Activated CD4-positive, alpha-beta T cell treated with anti-CD3 and anti-CD28 coated beads, Interleukin-2, Interleukin-6, amounts not matched to agents 100 ng/mL and 50 ng/mL, durations not matched to agents 16 hours and 8 hours (primary cell): Measurements from ENCODE around the gene LRSAM1.
"Not testable (repeated sequence)": the region's sequence is repeated elsewhere in the genome, so short reads cannot be mapped to it uniquely, and the experiment has no call there.

Experiments used
- DNase-seq: peaks from one replicate; pipeline ENCODE4 v3.0.0-alpha.2; 2020

The LRSAM1 gene

DNA sequence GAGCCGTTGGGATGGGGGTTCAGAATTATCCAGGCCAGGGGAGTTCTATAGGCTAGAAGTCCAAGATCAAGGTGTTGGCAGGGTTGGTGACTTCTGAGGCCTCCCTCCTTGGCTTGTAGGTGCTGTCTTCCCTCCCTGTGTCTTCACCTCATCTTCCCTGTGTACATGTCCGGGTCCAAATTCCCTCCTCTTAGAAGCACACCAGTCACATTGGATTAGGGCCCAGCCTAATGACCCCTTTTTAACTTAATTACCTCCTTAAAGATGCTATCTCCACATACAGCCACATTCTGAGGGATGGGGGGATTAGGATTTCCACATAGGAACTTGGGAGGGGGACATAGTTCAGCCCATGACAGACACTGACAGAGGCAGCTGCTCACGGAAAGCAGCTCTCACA is 12.1 kb downstream of the LRSAM1 start:
- DNase-seq: no peak

DNA sequence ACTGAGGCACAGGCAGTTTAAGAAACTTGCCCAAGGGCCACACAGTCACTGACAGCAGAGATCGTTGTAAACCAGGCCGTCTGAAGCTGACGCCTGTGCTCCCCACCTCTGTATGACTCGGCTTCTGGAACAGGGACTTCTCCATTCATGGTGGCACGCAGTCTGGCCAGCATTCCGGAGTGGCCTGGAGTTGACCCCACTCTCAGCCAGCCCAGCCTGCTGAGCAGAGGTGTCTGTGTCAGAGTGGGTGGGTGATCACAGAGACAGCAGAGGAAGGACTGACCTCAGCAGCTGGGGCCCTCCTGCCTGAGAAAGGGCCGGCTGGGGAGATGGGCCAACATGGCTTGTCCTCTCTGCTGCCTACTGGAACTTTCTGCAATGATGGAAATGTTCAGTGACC is 12.6 kb downstream of the LRSAM1 start:
- DNase-seq: no peak

DNA sequence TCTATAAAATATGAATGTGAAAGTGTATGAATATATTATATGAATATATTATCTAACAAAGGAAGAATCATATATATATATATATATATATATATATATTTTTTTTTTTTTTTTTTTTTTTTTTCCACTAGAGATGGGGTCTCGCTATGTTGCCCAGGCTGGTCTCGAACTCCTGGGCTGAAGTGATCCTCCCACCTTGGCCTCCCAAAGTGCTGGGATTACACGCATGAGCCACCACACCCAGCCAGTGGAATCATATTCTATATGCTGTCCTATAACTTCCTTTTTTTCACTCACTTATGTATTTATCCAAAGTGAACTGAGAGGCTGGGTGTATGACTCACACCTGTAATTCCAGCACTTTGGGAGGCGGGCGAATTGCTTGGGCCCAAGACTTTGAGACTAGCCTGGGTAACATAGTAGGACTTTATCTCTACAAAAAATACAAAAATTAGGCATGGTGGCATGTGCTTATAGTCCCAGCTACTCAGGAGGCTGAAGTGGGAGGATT is 15.2 kb downstream of the LRSAM1 start:
- DNase-seq: not testable (repeated sequence)

DNA sequence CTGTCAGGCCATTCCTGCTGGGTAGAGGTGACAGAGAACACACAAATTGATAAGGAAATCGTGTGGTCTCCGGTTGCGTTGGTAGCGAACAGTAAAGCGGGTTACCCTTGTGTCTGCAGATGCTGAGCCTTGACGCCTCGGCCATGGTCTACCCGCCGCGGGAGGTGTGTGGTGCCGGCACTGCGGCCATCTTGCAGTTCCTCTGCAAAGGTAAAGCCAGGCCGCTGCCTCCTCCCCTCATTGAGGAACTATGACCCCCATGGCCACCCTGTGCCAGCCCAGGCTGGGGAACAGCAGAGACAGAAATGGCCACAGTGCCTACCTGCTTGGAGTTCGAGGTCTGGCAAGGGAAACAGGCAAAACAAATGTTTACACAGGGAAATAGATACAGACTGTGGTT is 16.3 kb downstream of the LRSAM1 start:
- DNase-seq: no peak

DNA sequence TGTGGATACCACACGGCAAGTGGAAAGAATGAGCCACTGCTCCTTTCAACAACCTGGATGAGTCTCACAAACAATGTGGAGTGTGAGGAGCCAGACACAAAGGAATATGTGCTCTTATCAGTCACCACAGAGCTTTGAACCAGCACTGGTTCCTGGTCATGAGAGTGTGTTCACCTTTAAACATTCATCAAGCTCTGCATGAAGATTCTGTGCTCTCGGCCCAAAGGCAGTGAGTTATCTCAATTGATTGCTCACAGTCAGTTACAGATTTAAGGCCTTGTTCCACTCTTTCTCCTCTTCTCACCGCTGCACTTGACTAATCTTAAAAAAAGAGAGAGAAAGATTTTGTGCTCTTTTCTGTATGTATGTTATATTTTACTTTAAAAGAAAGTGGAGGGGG is 19.4 kb downstream of the LRSAM1 start:
- no peak for DNase-seq

- no peak for DNase-seq
These were observed 22.2 kb downstream of the LRSAM1 start for GRCh38 chr9:127473501-127473900.

DNA sequence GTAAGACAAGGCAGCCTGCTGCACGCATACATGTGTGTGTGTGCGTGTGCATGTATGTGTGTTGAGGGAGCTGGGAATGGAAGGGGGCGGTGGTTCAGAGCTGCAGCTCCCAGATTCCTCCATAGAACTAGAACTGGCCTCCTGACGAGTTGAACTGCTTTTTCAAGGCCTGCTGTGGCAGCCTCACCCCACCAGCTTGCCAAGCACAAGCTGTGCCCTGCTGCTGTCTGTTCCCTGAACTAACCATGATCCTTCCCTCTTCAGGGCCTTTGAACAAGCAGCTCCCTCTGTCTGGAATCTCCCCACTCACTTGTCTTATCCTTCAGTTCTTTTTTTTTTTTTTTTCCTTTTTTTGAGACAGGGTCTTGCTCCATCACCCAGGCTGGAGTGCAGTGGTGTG is 22.6 kb downstream of the LRSAM1 start:
- DNase-seq: no peak

DNA sequence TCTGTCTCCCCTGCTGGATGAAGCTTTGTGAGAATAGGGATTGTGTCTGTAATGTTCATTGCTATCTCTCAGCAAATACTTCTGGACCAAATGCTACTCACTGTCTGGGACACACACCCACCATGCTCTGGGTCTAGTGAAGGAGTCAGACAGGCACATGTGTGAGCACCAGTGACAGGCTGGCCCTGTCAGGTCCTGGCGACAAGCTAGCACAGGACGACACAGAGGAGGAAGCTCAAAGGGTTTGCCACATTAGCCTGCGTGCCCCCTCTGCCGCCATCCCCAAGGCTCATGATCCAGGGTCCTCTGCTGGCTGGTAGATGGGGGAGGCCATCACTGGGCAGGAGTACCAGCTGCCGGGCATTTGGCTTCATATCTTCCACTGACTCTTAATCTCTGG is 23.3 kb downstream of the LRSAM1 start:
- no peak for DNase-seq

DNA sequence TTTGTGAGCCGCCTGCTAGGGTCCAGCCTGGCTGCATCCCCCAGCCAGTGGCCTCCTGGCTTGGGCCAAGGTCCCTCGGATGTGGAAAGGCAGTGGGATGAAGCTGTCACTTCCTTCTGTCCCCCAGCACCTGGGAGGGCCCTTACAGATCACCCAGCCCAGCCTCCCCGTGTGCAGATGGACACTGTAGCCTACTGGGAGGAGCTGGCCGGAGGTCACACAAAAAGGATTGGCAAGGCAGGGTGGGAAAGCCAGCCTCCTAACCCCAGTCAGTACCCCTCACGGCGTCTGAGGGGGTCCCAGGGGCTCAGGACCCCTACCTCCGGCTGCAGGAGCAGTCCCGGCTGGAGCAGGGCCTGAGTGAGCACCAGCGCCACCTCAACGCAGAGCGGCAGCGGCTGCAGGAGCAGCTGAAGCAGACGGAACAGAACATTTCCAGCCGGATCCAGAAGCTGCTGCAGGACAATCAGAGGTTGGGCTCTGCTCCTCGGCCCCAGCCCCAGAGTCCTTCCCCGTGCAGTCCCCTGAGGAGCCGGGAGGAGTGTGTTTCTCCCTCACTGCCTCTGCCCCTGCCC is 28.3 kb downstream of the LRSAM1 start:
- DNase-seq: no peak

DNA sequence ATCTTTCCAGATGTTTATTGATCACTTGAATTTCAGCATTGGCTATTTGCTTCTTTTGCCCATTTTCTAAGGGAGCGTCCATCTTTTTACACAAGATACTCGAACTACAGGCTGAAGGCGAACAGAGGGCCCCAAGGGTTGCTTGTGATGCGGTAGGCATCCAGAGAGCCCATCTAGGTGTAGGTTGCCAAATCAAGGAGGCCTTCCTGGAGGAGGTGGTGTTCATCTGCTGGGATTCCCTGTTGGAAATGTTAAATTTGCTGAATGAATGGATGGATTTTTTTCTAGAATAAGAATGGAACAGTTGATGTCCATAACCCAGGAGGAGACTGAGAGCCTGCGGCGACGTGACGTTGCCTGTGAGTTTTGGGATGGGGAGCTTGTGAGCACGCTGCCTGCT is 31.4 kb downstream of the LRSAM1 start:
- DNase-seq: no peak

DNA sequence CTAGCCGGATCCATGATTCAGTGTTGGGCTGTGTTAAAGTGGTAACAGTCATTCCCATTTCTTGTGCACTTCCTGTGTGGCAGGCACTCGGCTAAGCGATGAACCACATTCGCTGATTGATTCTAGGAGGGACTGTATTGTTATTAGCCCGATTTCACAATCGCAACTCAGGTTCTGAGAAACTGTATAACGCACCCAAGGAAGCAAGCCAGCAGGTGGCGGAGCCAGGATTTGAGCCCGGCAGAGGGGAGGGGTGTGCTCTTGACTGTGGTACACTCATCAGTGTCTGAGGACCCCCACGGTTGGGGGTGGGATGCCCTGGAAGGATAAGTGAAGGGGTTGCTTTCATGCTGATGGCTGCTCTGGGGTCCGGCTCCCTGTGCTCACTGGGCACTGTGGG is 34.7 kb downstream of the LRSAM1 start:
- no peak for DNase-seq

GRCh38 chr9:127488946-127489345 is 37.6 kb downstream of the LRSAM1 start:
- DNase-seq: no peak

- no peak for DNase-seq
These were observed 38.3 kb downstream of the LRSAM1 start for GRCh38 chr9:127489471-127490115.

- DNase-seq: no peak
These were observed 39.4 kb downstream of the LRSAM1 start for GRCh38 chr9:127490535-127491230.

DNA sequence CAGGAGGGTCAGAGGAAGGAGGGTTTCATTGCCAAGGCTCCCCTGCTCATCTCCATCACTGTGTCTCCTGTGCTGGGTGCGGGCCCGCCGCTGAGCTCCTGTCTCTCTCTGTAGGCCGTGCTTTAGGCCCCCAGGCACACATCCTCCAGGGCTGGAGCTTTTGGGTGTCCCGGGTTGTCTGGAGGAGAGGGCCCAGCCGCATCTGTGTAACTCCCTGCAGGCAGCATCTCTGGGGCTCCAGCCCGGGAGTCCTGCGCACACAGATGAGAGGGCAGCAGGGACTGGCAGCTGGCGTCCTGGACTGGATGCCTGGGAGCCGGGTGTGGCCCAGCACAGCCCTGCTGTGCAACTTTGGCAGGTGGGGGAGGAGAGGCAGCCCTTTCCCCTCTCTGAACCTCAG is 40.2 kb downstream of the LRSAM1 start:
- DNase-seq: no peak

DNA sequence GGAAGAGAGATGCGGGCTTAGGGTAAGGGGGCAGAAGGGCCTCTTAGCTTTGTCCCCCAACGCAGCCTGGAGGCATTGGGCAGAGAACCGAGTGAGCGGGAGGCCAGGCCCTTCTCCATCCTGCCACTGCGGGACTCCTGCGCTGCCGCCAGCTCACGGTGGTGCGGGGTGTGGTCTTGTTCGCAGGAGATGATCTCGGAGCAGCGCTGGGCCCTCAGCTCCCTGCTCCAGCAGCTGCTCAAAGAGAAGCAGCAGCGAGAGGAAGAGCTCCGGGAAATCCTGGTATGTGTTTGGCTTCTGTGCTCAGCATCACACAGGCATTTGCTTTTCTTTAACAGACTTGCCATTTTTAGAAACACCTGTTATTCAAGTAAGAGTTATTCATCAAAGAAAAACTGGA is 41.3 kb downstream of the LRSAM1 start:
- no peak for DNase-seq

GRCh38 chr9:127493592-127494303 is 42.4 kb downstream of the LRSAM1 start:
- DNase-seq: no peak

GRCh38 chr9:127494304-127494702 is 43.0 kb downstream of the LRSAM1 start:
- DNase-seq: no peak

GRCh38 chr9:127495884-127496555 is 44.7 kb downstream of the LRSAM1 start:
- no peak for DNase-seq

DNA sequence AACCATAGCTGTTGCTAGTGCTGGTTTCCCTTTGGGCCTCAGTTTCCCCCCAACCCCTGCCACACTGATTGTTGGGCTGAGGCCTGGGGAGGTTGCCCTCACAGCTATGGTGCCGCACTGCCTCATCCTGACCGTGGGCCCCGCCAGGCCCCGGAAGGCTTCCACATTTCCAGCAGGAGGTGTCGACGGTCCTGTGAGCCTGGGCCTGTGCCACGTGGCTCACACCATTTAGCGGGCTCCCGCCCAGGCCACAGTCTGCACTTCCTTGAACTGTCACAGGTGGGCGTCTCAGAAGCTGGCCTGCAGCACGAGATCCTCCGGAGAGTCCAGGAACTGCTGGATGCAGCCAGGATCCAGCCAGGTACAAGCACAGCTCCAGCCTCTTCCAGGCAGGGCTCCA is 45.7 kb downstream of the LRSAM1 start:
- DNase-seq: no peak

GRCh38 chr9:127497656-127498290 is 46.5 kb downstream of the LRSAM1 start:
- no peak for DNase-seq

- no peak for DNase-seq
These were observed 47.0 kb downstream of the LRSAM1 start for GRCh38 chr9:127498298-127498697.

DNA sequence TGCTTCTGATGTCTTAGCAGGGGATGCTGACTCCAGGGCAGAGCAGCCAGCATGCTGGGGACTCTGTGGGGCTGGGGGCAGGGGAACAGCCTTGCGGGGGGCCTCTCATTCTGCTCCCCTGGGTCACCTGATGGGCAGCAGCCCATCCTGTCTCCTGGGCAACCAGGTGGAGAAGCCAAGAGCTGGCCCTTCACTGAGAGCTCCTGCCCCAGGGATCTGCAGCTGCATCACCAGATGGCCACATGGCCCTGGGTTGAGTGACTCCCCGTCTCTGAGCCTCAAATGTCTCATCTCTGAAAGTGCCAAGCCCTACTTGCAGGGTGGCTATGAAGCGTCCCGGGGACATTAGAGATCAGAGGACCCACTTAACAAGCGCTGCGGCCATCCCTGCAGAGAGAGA is 49.1 kb downstream of the LRSAM1 start:
- no peak for DNase-seq
